CD14-positive monocyte (primary cell): Measurements from ENCODE around the gene GPM6B. TPM values are rescaled to one million over a fixed set of nuclear protein-coding genes. Genes with fewer than 3 reads are reported as not detected.

Experiments used
- DNase-seq, 3 donors: peaks; one replicate each; pipeline ENCODE4 v3.0.0-alpha.2; 2011 to 2022
- H2AFZ ChIP-seq: 2 replicates; pipeline ENCODE4 v1.6.0; 2012; ENCODE audit warnings: mild to moderate bottlenecking, low read depth, low read length, inconsistent platforms; ENCODE audit not compliant: insufficient read depth, poor library complexity, severe bottlenecking
- H3K27ac ChIP-seq, 2 donors: 1 replicate in 1 of 2; 2 replicates in 1 of 2; pipeline ENCODE4 v1.5.1; 2012 to 2013; ENCODE audit warnings: low read length in 2 of 2, control low read depth in 1 of 2, inconsistent platforms in 1 of 2, low read depth in 1 of 2, mild to moderate bottlenecking in 1 of 2
- H3K27me3 ChIP-seq, 2 donors: one replicate each; pipeline versions ENCODE4 v1.6.0 to v1.6.1; 2011 to 2013; ENCODE audit warnings: low read length in 2 of 2; ENCODE audit not compliant: control insufficient read depth in 2 of 2, insufficient read depth in 2 of 2
- H3K36me3 ChIP-seq, 2 donors: replicated peaks in 1 of 2; 1 replicate in 1 of 2; 2 replicates in 1 of 2; pipeline versions ENCODE4 v1.5.1 to v1.6.1; 2012 to 2013; ENCODE audit warnings: low read length in 2 of 2, control low read depth in 1 of 2, inconsistent platforms in 1 of 2, mild to moderate bottlenecking in 1 of 2; ENCODE audit not compliant: insufficient read depth in 2 of 2, control insufficient read depth in 1 of 2
- H3K4me1 ChIP-seq, 2 donors: 1 replicate in 1 of 2; 2 replicates in 1 of 2; pipeline versions ENCODE4 v1.5.1 to v1.6.1; 2012 to 2013; ENCODE audit warnings: low read length in 2 of 2, control low read depth in 1 of 2, inconsistent platforms in 1 of 2, mild to moderate bottlenecking in 1 of 2, moderate library complexity in 1 of 2; ENCODE audit not compliant: insufficient read depth in 2 of 2, control insufficient read depth in 1 of 2
- H3K4me2 ChIP-seq: replicated peaks from 2 replicates; pipeline ENCODE3; 2012; ENCODE audit warnings: low read length, moderate library complexity, mild to moderate bottlenecking; ENCODE audit not compliant: poor library complexity, severe bottlenecking; ENCODE audit errors: extremely low read depth
- H3K4me3 ChIP-seq, 3 experiments: fragments of 200-600 bp in 1 of 3; sonication (generic) in 1 of 3; replicated peaks in 1 of 3; 1 replicate in 2 of 3; 2 replicates in 1 of 3; pipeline ENCODE4 v1.5.1; 2011 to 2013; ENCODE audit warnings: low read length in 3 of 3, mild to moderate bottlenecking in 3 of 3, control low read depth in 2 of 3, low read depth in 2 of 3, inconsistent platforms in 1 of 3, moderate library complexity in 1 of 3
- H3K79me2 ChIP-seq: 2 replicates; pipeline ENCODE4 v1.6.0; 2012; ENCODE audit warnings: mild to moderate bottlenecking, control low read depth, inconsistent platforms, low read length, moderate library complexity; ENCODE audit not compliant: insufficient read depth
- H3K9ac ChIP-seq: 2 replicates; pipeline ENCODE4 v1.6.0; 2017; ENCODE audit warnings: low read length, mild to moderate bottlenecking; ENCODE audit not compliant: insufficient read depth, poor library complexity, severe bottlenecking
- H3K9me3 ChIP-seq, 2 donors: replicated peaks in 1 of 2; 1 replicate in 1 of 2; 2 replicates in 1 of 2; pipeline versions ENCODE4 v1.5.1 to v1.6.1; 2012 to 2013; ENCODE audit warnings: low read length in 2 of 2, control low read depth in 1 of 2; ENCODE audit not compliant: control insufficient read depth in 1 of 2, insufficient read depth in 1 of 2
- H4K20me1 ChIP-seq: 2 replicates; pipeline ENCODE4 v1.6.0; 2012; ENCODE audit warnings: mild to moderate bottlenecking, low read length, control low read depth, moderate library complexity; ENCODE audit not compliant: insufficient read depth
- H3K27ac Mint-ChIP-seq, 7 donors: one replicate each; pipeline ENCODE4 v1.8.0; 2020; ENCODE audit warnings: mild to moderate bottlenecking in 7 of 7, mixed read lengths in 7 of 7, moderate library complexity in 6 of 7, inconsistent platforms in 2 of 7
- H3K27me3 Mint-ChIP-seq, 3 donors: one replicate each; pipeline ENCODE4 v1.8.0; 2021 to 2022; ENCODE audit warnings: low read depth in 3 of 3, mild to moderate bottlenecking in 3 of 3, mixed read lengths in 3 of 3, moderate library complexity in 3 of 3, inconsistent platforms in 1 of 3
- H3K36me3 Mint-ChIP-seq, 2 donors: one replicate each; pipeline ENCODE4 v1.8.0; 2020; ENCODE audit warnings: mixed read lengths in 2 of 2, inconsistent platforms in 1 of 2, mild to moderate bottlenecking in 1 of 2
- H3K4me1 Mint-ChIP-seq: one replicate; pipeline ENCODE4 v1.8.0; 2020; ENCODE audit warnings: mild to moderate bottlenecking, mixed read lengths
- H3K4me3 Mint-ChIP-seq, 2 donors: one replicate each; pipeline ENCODE4 v1.8.0; 2020; ENCODE audit warnings: mild to moderate bottlenecking in 2 of 2, mixed read lengths in 2 of 2, moderate library complexity in 1 of 2
- H3K9me3 Mint-ChIP-seq, 7 donors: one replicate each; pipeline ENCODE4 v1.8.0; 2020 to 2022; ENCODE audit warnings: mixed read lengths in 7 of 7, mild to moderate bottlenecking in 6 of 7, moderate library complexity in 6 of 7, inconsistent platforms in 2 of 7
- CTCF ChIP-seq: fragments of 200-600 bp; IDR thresholded peaks from one replicate; pipeline ENCODE4 v1.8.0; 2022; ENCODE audit warnings: antibody characterized with exemption, mild to moderate bottlenecking
- WGBS: methylation state at CpG from one replicate; pipeline ENCODE4 v1.1.5; 2013; ENCODE audit warnings: missing lambda C conversion rate; ENCODE audit not compliant: insufficient coverage; 5-methylcytosine and 5-hydroxymethylcytosine counted together
- intact Hi-C, 2 donors: fragments of 100-400 bp; cut with micrococcal nuclease; formaldehyde crosslinking; loops; one replicate each; pipeline versions ENCODE4 v1.15.0 to v1.15.1; 2023
- polyA plus RNA-seq, 3 donors: library from polyadenylated mRNA; depleted of rRNA in 1 of 3; unstranded in 2 of 3; stranded (reverse) in 1 of 3; fragments of 300-500 nt in 2 of 3; fragments of >200 nt in 1 of 3; fragmentation: Illumina TruSeq in 2 of 3; gene quantifications; 1 replicate in 2 of 3; 2 replicates in 1 of 3; pipeline ENCODE4 v1.2.3, GENCODE V29; 2012 to 2021

Gene GPM6B
- polyA plus RNA-seq, 3 donors = not detected

GRCh38 chrX:13748486-13748885 lies 68.4 kb downstream of the GPM6B start:
- no peak for TF ChIP-seq CTCF
- peak overlapping the region in 1 of 7 donors; percentile 53 for H3K27ac Mint-ChIP-seq
- no peak overlapping the region for H3K4me2 ChIP-seq
- H2AFZ ChIP-seq = no peak overlapping the region
- peaks cover 0 to 8% (median 0%) of the 10 kb centered on the region in 3 donors for H3K27me3 Mint-ChIP-seq
- H4K20me1 ChIP-seq = no peaks in the 10 kb centered on the region
- no peak overlapping the region for H3K4me3 ChIP-seq
- H3K27me3 ChIP-seq = no peaks in the 10 kb centered on the region
- peaks cover 0 to 11% of the 10 kb centered on the region in 2 donors for H3K36me3 ChIP-seq
- H3K4me1 Mint-ChIP-seq = peaks cover 17% of the 10 kb centered on the region
- no peaks in the 10 kb centered on the region for H3K9me3 ChIP-seq
- no CpG with 5 or more reads among the region's 3 CpGs for whole genome bisulfite sequencing
- peaks cover 0 to 3% (median 0%) of the 10 kb centered on the region in 7 donors for H3K9me3 Mint-ChIP-seq
- H3K9ac ChIP-seq = no peak overlapping the region
- no peak for DNase-seq
- intact Hi-C loops = loop anchor here in 1 of 2 donors (10.0 kb wide), 1 partner anchor 286 kb away; no protein-coding TSS in a partner anchor
- peaks cover 12 to 13% of the 10 kb centered on the region in 2 donors for H3K4me1 ChIP-seq
- no peak overlapping the region for H3K4me3 Mint-ChIP-seq
- no peaks in the 10 kb centered on the region for H3K79me2 ChIP-seq
- H3K27ac ChIP-seq = no peak overlapping the region
- H3K36me3 Mint-ChIP-seq = peaks cover 8 to 21% of the 10 kb centered on the region in 2 donors

GRCh38 chrX:13747836-13748235 lies 69.1 kb downstream of the GPM6B start:
- H3K4me1 Mint-ChIP-seq = peaks cover 13% of the 10 kb centered on the region
- peaks cover 0 to 11% of the 10 kb centered on the region in 2 donors for H3K36me3 ChIP-seq
- H4K20me1 ChIP-seq = no peaks in the 10 kb centered on the region
- no peak overlapping the region for H2AFZ ChIP-seq
- H3K27ac Mint-ChIP-seq = peak overlapping the region in 3 of 7 donors; percentile 31 to 43 (median 33)
- DNase-seq = peak in 2 of 3 donors; percentile 31 to 42
- no peak overlapping the region for H3K9ac ChIP-seq
- no peaks in the 10 kb centered on the region for H3K79me2 ChIP-seq
- intact Hi-C loops = loop anchor here in 1 of 2 donors (10.0 kb wide), 1 partner anchor 287 kb away; no protein-coding TSS in a partner anchor
- no peaks in the 10 kb centered on the region for H3K9me3 ChIP-seq
- peaks cover 8 to 10% of the 10 kb centered on the region in 2 donors for H3K4me1 ChIP-seq
- TF ChIP-seq CTCF = peak; percentile 52
- H3K9me3 Mint-ChIP-seq = peaks cover 0 to 1% (median 0%) of the 10 kb centered on the region in 7 donors
- peaks cover 0 to 8% (median 0%) of the 10 kb centered on the region in 3 donors for H3K27me3 Mint-ChIP-seq
- H3K4me3 ChIP-seq = no peak overlapping the region
- peaks cover 8 to 19% of the 10 kb centered on the region in 2 donors for H3K36me3 Mint-ChIP-seq
- WGBS = no CpG with 5 or more reads among the region's 2 CpGs
- H3K27ac ChIP-seq = no peak overlapping the region
- H3K4me3 Mint-ChIP-seq = no peak overlapping the region
- no peaks in the 10 kb centered on the region for H3K27me3 ChIP-seq
- no peak overlapping the region for H3K4me2 ChIP-seq
